GM12874 (cell line): ENCODE measurements around the gene SDC3.

Source experiments
- CTCF ChIP-seq: IDR thresholded peaks from 2 replicates; pipeline ENCODE4 v1.5.1; 2011; ENCODE audit warnings: low read depth, mild to moderate bottlenecking, control low read depth, low read length, moderate library complexity; ENCODE audit not compliant: insufficient read depth

Gene SDC3

GRCh38 chr1:30866594-30866993 lies 42.0 kb downstream of the SDC3 start:
- TF ChIP-seq CTCF = no peak

- no peak for TF ChIP-seq CTCF
These were observed 43.9 kb downstream of the SDC3 start for GRCh38 chr1:30864681-30865080.

GRCh38 chr1:30863858-30864604 lies 44.5 kb downstream of the SDC3 start:
- TF ChIP-seq CTCF = no peak

GRCh38 chr1:30860320-30860652 lies 48.3 kb downstream of the SDC3 start:
- no peak for TF ChIP-seq CTCF

- no peak for TF ChIP-seq CTCF
These were observed 50.6 kb downstream of the SDC3 start for GRCh38 chr1:30857964-30858363.

GRCh38 chr1:30857062-30857461 lies 51.5 kb downstream of the SDC3 start:
- no peak for TF ChIP-seq CTCF

- TF ChIP-seq CTCF = no peak
These were observed 52.2 kb downstream of the SDC3 start for GRCh38 chr1:30856260-30856790.
